ENCODE results near the gene CORO7. TPM values are rescaled to one million over a fixed set of nuclear protein-coding genes. Genes with fewer than 3 reads are reported as not detected.
A peak's percentile ranks its signal among the peaks of the same experiment; 100 is the strongest.
"Not testable (repeated sequence)": the region's sequence is repeated elsewhere in the genome, so short reads cannot be mapped to it uniquely, and the experiment has no call there.

Gene CORO7
- total RNA-seq, 1 experiment from 2014 or later = 9.2 TPM

- peaks cover 22% of the 10 kb centered on the region for H3K36me3 ChIP-seq
- DNase-seq = peak; percentile 82
- no peaks in the 10 kb centered on the region for H3K27me3 ChIP-seq
These were observed 5.9 kb downstream of the CORO7 start for GRCh38 chr16:4410335-4411075.

GRCh38 chr16:4409081-4409932, 7.1 kb downstream of the CORO7 start:
- peaks cover 25% of the 10 kb centered on the region for H3K36me3 ChIP-seq
- peak; percentile 43 for DNase-seq
- no peaks in the 10 kb centered on the region for H3K27me3 ChIP-seq
- no peak overlapping the region for H3K4me3 ChIP-seq
- no peaks in the 10 kb centered on the region for H3K9me3 ChIP-seq

More at GRCh38 chr16:4410335-4411075, 5.9 kb downstream of the CORO7 start:
- no peaks in the 10 kb centered on the region for H3K9me3 ChIP-seq
- no peak overlapping the region for H3K4me3 ChIP-seq

DNA sequence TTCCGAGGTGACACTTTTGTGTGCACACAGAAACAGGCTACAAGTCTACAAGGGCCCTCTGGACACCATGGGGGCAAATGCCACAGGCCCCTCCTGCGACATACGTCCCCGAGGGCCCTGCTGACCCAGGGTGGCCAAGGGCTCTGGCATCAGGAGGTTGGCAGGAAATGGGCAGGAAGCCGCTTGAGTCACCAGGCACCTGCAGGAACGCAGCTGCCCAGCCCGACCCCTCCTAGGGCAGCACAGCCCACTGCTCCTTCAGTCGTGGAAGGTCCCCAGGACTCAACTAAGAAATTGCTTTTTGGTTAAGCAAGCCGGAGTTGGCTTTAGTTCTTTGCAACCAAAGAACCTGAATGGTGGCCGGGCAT, 8.1 kb downstream of the CORO7 start:
- Histone ChIP-seq H3K36me3 (peaks cover 25% of the 10 kb centered on the region), H3K9me3 (no peaks in the 10 kb centered on the region), H3K27me3 (no peaks in the 10 kb centered on the region), H3K4me3 (no peak overlapping the region)
- no peak for DNase-seq

DNA sequence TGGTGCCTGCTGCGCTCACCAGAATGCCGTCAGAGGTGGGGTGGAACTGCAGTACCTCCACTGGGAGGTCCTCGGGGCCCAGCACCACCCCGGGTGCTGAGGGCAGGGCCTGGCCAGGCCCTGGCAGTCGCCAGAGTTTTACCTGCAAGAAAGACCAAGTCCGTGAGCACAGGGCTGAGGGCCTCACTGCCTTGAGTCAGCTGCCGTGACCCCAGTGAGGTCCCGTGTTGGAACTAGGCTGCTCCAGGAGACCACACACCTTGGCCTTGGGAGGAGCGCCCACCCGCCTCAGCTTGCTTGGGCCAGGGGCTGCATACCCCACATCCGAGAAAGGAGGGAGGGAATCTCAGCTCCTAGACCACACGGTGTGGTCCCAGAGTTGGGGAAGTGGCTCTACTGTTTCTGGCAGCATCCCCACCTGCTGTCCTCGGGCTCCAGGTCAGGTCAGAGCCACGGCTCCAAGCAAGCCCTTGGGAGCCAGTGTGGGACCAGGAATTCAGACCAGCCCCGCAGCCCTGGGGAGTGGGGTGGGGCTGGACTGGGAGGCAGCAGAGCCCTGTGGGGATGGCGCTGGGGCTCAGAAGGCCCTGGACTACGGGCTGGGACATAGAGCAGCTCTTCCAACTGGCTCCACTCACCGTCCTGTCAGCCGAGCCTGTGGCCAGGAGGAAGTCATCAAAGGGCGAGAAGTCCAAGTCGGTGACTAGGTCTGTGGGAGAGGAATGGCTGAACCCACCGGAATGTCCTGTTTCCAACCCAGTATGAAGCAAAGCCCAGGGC, 8.7 kb downstream of the CORO7 start:
- Histone ChIP-seq H3K4me3 (no peak overlapping the region), H3K27me3 (no peaks in the 10 kb centered on the region), H3K36me3 (peaks cover 30% of the 10 kb centered on the region), H3K9me3 (no peaks in the 10 kb centered on the region)
- DNase-seq = no peak

DNA sequence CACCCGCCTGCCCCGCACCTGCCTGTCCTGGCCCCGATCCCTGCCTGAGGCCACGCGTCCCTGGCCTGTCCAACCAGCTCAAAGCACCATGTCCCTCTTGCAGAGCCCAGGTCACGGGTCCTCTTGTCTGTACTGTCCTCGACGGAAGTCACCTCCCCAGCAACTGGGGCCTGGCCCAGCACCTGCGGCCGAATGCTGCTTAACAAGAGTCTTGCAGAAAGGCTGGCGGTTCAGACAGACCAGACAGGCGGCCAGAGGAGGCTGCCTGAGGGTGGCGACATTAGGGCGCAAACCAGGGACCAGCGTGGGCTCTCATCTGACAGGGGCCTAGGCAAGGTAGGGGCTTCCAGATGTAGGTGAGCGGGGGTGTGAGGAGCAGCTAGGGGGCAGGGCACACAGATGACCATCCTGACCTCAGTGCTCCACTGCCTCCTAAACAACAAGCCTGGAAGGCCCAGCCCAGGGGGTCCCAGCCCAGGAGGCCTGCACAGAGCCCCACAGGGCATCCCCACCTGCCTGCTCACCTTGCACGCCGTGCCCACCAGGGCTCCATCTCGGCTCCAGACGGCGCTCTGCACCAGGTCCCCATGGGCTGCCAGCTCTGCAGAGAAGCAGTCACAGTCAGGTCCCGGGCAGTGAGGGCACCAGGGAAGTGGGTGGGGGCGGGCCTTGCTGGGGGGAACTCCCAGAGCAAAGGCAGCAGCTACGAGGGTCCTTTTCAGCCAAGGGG, 11.3 kb downstream of the CORO7 start:
- H3K27me3 ChIP-seq = no peaks in the 10 kb centered on the region
- H3K4me3 ChIP-seq = no peak overlapping the region
- H3K9me3 ChIP-seq = no peaks in the 10 kb centered on the region
- no peak for DNase-seq
- H3K36me3 ChIP-seq = peaks cover 37% of the 10 kb centered on the region

DNA sequence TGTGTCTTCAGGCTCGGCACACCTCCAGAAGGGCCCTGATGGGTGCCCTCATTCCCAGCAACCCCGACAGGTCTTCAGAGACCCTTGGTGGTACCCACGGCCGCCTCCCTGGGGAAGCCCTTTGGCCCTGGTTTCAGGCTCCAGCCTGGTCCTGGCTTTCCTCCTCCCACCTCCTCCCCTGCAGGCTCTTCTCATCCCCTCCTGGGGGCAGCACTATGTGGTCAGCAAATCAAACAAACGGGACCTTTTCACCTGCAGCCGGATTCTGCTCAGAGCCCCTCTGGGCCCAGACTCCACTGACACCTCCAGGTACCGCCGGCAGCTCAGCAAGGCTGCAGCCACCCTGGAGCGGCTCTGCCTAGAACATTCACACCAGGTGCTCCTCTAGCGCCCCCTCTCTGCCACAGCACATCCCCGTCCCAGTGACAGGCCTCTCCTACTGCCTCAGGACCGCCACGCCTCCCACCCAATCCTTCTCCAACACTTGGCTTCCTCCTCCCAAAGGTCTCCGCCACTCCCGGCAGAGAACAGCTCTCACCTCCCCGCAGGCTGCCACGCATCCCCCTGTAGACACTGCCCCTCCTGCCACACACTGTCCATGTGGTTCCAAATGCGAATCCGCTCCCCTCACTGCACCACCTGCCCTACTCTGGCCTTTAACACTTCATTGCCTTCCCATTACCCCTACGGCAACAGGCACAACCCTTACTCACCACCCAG, 12.0 kb downstream of the CORO7 start:
- H3K27me3 ChIP-seq = no peaks in the 10 kb centered on the region
- DNase-seq = peak; percentile 50

DNA sequence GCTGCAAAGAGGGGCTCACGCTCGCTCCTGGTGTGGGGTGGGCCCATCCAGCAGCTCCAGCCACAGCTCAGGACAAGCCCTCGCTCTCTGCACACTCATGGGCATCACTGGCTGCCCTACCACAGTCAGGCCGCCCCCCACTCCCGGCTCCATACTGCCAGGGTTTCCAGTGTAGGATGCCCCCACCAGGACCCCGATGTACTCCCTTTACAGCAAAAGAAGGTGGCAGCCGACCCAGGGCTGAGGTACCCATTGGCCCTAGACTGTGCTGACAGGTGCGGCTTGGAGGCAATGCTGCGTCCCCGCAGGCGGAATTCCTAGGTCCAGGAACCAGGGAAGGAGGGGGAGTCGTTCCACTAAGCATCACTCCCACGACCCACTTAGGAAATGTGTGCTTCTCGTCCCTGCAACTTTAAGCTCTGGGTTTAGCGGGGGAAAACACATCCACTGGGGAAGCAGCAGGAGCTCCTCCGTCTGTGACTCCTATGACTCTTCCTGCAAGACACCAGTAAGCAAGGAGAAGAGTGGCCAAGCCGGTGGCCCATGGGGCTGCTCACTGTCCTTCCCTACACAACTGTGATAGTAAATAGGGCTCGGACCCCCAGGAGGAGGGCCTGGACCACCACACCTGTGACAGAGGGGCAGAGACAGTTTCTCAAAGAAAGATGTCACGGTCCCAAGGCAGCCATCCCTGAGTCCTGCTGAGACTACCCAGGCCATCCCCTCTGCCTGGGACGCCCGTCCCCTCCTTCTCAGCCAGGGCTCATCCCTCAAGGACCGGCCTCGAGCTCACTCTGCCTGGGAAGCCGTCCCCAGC, 13.1 kb downstream of the CORO7 start:
- DNase-seq = no peak
- Histone ChIP-seq H3K27me3 (no peaks in the 10 kb centered on the region), H3K36me3 (peaks cover 35% of the 10 kb centered on the region)

More for the DNA sequence above, 12.0 kb downstream of the CORO7 start:
- Histone ChIP-seq H3K4me3 (no peak overlapping the region), H3K36me3 (peaks cover 32% of the 10 kb centered on the region), H3K9me3 (no peaks in the 10 kb centered on the region)

GRCh38 chr16:4402439-4403132, 13.8 kb downstream of the CORO7 start:
- DNase-seq = peak; percentile 71
- H3K9me3 ChIP-seq = no peaks in the 10 kb centered on the region
- H3K4me3 ChIP-seq = no peak overlapping the region
- H3K36me3 ChIP-seq = peaks cover 33% of the 10 kb centered on the region
- no peaks in the 10 kb centered on the region for H3K27me3 ChIP-seq

More for the DNA sequence above, 13.1 kb downstream of the CORO7 start:
- no peaks in the 10 kb centered on the region for H3K9me3 ChIP-seq
- no peak overlapping the region for H3K4me3 ChIP-seq

GRCh38 chr16:4401510-4401909, 14.9 kb downstream of the CORO7 start:
- no peaks in the 10 kb centered on the region for H3K9me3 ChIP-seq
- no peaks in the 10 kb centered on the region for H3K27me3 ChIP-seq
- H3K4me3 ChIP-seq = no peak overlapping the region
- H3K36me3 ChIP-seq = peaks cover 24% of the 10 kb centered on the region
- no peak for DNase-seq

- H3K9me3 ChIP-seq = no peaks in the 10 kb centered on the region
- H3K36me3 ChIP-seq = peaks cover 22% of the 10 kb centered on the region
- DNase-seq = no peak
- H3K4me3 ChIP-seq = no peak overlapping the region
- no peaks in the 10 kb centered on the region for H3K27me3 ChIP-seq
These were observed 15.3 kb downstream of the CORO7 start for GRCh38 chr16:4401094-4401501.

DNA sequence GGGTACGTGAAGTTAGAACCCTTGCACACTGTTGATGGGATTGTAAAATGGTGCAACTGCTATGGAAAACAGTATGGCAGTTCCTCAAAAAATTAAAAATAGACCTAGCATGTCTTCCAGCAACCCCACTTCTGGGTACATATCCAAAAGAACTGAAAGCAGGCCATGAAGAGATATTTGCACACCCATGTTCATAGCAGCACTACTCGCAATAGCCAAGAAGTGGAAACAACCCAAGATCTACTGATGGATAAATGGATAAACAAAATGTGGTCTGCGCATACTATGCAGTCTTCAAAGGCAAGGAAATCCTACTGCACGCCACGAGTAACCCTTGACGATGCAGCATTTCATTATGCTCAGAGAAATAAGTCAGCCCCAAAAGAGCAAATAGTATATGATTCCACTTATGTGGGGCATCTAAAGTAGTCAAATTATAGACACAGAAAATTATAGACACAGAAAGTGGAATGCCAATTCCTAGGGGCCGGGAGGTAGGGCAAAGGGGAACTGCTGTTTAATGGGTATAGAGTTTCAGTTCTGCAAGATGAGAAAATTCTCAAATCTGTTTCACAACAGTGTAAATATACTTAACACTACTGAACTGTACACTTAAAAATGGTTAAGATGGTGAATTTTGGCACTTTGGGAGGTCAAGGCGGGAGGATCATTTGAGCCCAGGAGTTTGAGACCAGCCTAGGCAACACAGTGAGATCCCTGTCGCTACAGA, 17.2 kb downstream of the CORO7 start:
- no peaks in the 10 kb centered on the region for H3K9me3 ChIP-seq
- peaks cover 22% of the 10 kb centered on the region for H3K36me3 ChIP-seq
- no peak overlapping the region for H3K4me3 ChIP-seq
- no peaks in the 10 kb centered on the region for H3K27me3 ChIP-seq
- DNase-seq = no peak

GRCh38 chr16:4395055-4395726, 21.2 kb downstream of the CORO7 start:
- Histone ChIP-seq H3K36me3 (peaks cover 14% of the 10 kb centered on the region), H3K9me3 (no peaks in the 10 kb centered on the region), H3K4me3 (no peak overlapping the region), H3K27me3 (no peaks in the 10 kb centered on the region)
- no peak for DNase-seq

- H3K36me3 ChIP-seq = peaks cover 12% of the 10 kb centered on the region
- DNase-seq, H3K4me3 ChIP-seq, H3K27me3 ChIP-seq, H3K9me3 ChIP-seq: not testable (repeated sequence)
These were observed 22.5 kb downstream of the CORO7 start for GRCh38 chr16:4393850-4394249.

GRCh38 chr16:4393240-4393600, 23.2 kb downstream of the CORO7 start:
- DNase-seq = no peak
- H3K9me3 ChIP-seq = no peaks in the 10 kb centered on the region
- H3K36me3 ChIP-seq = peaks cover 12% of the 10 kb centered on the region
- H3K4me3 ChIP-seq = no peak overlapping the region
- no peaks in the 10 kb centered on the region for H3K27me3 ChIP-seq

Measured in MG63 (cell line).